Measurements from ENCODE around the gene ZFP36L2.

Gene ZFP36L2

GRCh38 chr2:43226558-43226954 is at the start of gene ZFP36L2:
TSS of gene ZFP36L2 (minus strand) at chr2:43226606. CDS start at chr2:43226315, 291 bp downstream.
- FAIRE-seq (peak; percentile 38), DNase-seq (ENCODE audit: extremely low spot score, insufficient read length, low read depth) (peak; percentile 88)

GRCh38 chr2:43274721-43275120 is 48.3 kb upstream of the ZFP36L2 start:
- FAIRE-seq = no peak
- DNase-seq (ENCODE audit: extremely low spot score, insufficient read length, low read depth) = no peak

GRCh38 chr2:43274055-43274454 is 47.6 kb upstream of the ZFP36L2 start:
- FAIRE-seq (no peak), DNase-seq (ENCODE audit: extremely low spot score, insufficient read length, low read depth) (no peak)

- peak; percentile 46 for FAIRE-seq
Observed at GRCh38 chr2:43273529-43273928, 47.1 kb upstream of the ZFP36L2 start.

GRCh38 chr2:43270930-43271615 is 44.7 kb upstream of the ZFP36L2 start:
- no peak for FAIRE-seq
- DNase-seq (ENCODE audit: extremely low spot score, insufficient read length, low read depth) = no peak

More at GRCh38 chr2:43273529-43273928, 47.1 kb upstream of the ZFP36L2 start:
- no peak for DNase-seq (ENCODE audit: extremely low spot score, insufficient read length, low read depth)

- no peak for FAIRE-seq
- DNase-seq (ENCODE audit: extremely low spot score, insufficient read length, low read depth) = no peak
Observed at GRCh38 chr2:43270461-43270860, 44.1 kb upstream of the ZFP36L2 start.

- DNase-seq (ENCODE audit: extremely low spot score, insufficient read length, low read depth) (no peak), FAIRE-seq (no peak)
Observed at GRCh38 chr2:43269706-43270105, 43.3 kb upstream of the ZFP36L2 start.

- FAIRE-seq = no peak
- DNase-seq (ENCODE audit: extremely low spot score, insufficient read length, low read depth) = no peak
Observed at GRCh38 chr2:43269074-43269572, 42.7 kb upstream of the ZFP36L2 start.

GRCh38 chr2:43268066-43268953 is 41.9 kb upstream of the ZFP36L2 start:
- no peak for FAIRE-seq
- DNase-seq (ENCODE audit: extremely low spot score, insufficient read length, low read depth) = no peak

- FAIRE-seq (no peak), DNase-seq (ENCODE audit: extremely low spot score, insufficient read length, low read depth) (no peak)
Observed at GRCh38 chr2:43267381-43267780, 41.0 kb upstream of the ZFP36L2 start.

GRCh38 chr2:43266711-43267111 is 40.3 kb upstream of the ZFP36L2 start:
- DNase-seq (ENCODE audit: extremely low spot score, insufficient read length, low read depth) (no peak), FAIRE-seq (no peak)

GRCh38 chr2:43265421-43265820 is 39.0 kb upstream of the ZFP36L2 start:
- FAIRE-seq (no peak), DNase-seq (ENCODE audit: extremely low spot score, insufficient read length, low read depth) (no peak)

- DNase-seq (ENCODE audit: extremely low spot score, insufficient read length, low read depth) = no peak
Observed at GRCh38 chr2:43265001-43265400, 38.6 kb upstream of the ZFP36L2 start.

GRCh38 chr2:43262951-43263350 is 36.5 kb upstream of the ZFP36L2 start:
- DNase-seq (ENCODE audit: extremely low spot score, insufficient read length, low read depth) (no peak), FAIRE-seq (no peak)

More at GRCh38 chr2:43265001-43265400, 38.6 kb upstream of the ZFP36L2 start:
- FAIRE-seq = no peak

GRCh38 chr2:43262239-43262638 is 35.8 kb upstream of the ZFP36L2 start:
- FAIRE-seq = no peak
- DNase-seq (ENCODE audit: extremely low spot score, insufficient read length, low read depth) = no peak

GRCh38 chr2:43259512-43259911 is 33.1 kb upstream of the ZFP36L2 start:
- no peak for DNase-seq (ENCODE audit: extremely low spot score, insufficient read length, low read depth)
- no peak for FAIRE-seq

- FAIRE-seq = no peak
Observed at GRCh38 chr2:43258547-43259156, 32.2 kb upstream of the ZFP36L2 start.

GRCh38 chr2:43255296-43255910 is 29.0 kb upstream of the ZFP36L2 start:
- no peak for FAIRE-seq
- DNase-seq (ENCODE audit: extremely low spot score, insufficient read length, low read depth) = no peak

More at GRCh38 chr2:43258547-43259156, 32.2 kb upstream of the ZFP36L2 start:
- no peak for DNase-seq (ENCODE audit: extremely low spot score, insufficient read length, low read depth)

GRCh38 chr2:43254331-43254730 is 27.9 kb upstream of the ZFP36L2 start:
- DNase-seq (ENCODE audit: extremely low spot score, insufficient read length, low read depth) (no peak), FAIRE-seq (no peak)

GRCh38 chr2:43251171-43251731 is 24.8 kb upstream of the ZFP36L2 start:
- DNase-seq (ENCODE audit: extremely low spot score, insufficient read length, low read depth) = no peak
- FAIRE-seq = no peak
